K562 (cell line): ENCODE data around the gene FMO5. TPM values are rescaled to one million over a fixed set of nuclear protein-coding genes. Genes with fewer than 3 reads are reported as not detected.

Experiments used
- ARID1B ChIP-seq: fragments of 450-650 bp; IDR thresholded peaks from 2 replicates; pipeline ENCODE4 v1.6.1; 2016; ENCODE audit warnings: antibody characterized with exemption, mild to moderate bottlenecking, inconsistent platforms
- ARID3A ChIP-seq: IDR thresholded peaks from 2 replicates; pipeline ENCODE4 v1.6.1; 2012; ENCODE audit warnings: low read depth, low read length, improper control_type of control experiment, borderline replicate concordance
- ATF3 ChIP-seq, 2 experiments: fragments of 450-650 bp in 1 of 2; sonication (generic) in 1 of 2; formaldehyde crosslinking in 1 of 2; IDR thresholded peaks in 1 of 2; conservative IDR thresholded peaks in 1 of 2; 2 replicates each; pipeline versions ENCODE4 v1.6.1 to v1.8.1; 2016 to 2023; ENCODE audit warnings: mild to moderate bottlenecking in 2 of 2, moderate library complexity in 2 of 2, inconsistent platforms in 1 of 2, missing genetic modification reagents in 1 of 2
- CBX2 ChIP-seq: fragments of 200-600 bp; sonication (generic); IDR thresholded peaks from one replicate; pipeline ENCODE4 v1.6.1; 2012; ENCODE audit warnings: mild to moderate bottlenecking, low read length, inconsistent platforms; ENCODE audit not compliant: insufficient read depth, poor library complexity, severe bottlenecking
- CXXC5 ChIP-seq: fragments of 250-450 bp; sonication (Bioruptor Pico); IDR thresholded peaks from 2 replicates; pipeline ENCODE4 v1.8.0; 2022; ENCODE audit warnings: inconsistent platforms, mild to moderate bottlenecking, moderate library complexity
- DIDO1 ChIP-seq: fragments of 450-650 bp; IDR thresholded peaks from 2 replicates; pipeline ENCODE4 v1.6.1; 2016; ENCODE audit warnings: low read depth, missing biosample characterization, missing genetic modification characterization
- EGR1 ChIP-seq: fragments of 450-650 bp; conservative IDR thresholded peaks from 2 replicates; pipeline ENCODE4 v1.6.1; 2017; ENCODE audit warnings: mild to moderate bottlenecking
- ELF2 ChIP-seq: fragments of 250-450 bp; sonication (Bioruptor Pico); IDR thresholded peaks from 2 replicates; pipeline ENCODE4 v1.5.0; 2021; ENCODE audit warnings: mild to moderate bottlenecking
- FOXM1 ChIP-seq, 2 experiments: fragments of 450-650 bp in 1 of 2; sonication (generic) in 1 of 2; formaldehyde crosslinking in 1 of 2; IDR thresholded peaks; 2 replicates each; pipeline versions ENCODE4 v1.6.1 to v1.9.0; 2017 to 2022; ENCODE audit warnings: low read depth in 2 of 2, mild to moderate bottlenecking in 2 of 2, missing genetic modification reagents in 1 of 2, moderate library complexity in 1 of 2
- GABPB1 ChIP-seq: sonication (generic); formaldehyde crosslinking; IDR thresholded peaks from 2 replicates; pipeline ENCODE4 v1.8.0; 2022; ENCODE audit warnings: mild to moderate bottlenecking, missing genetic modification reagents
- HDGF ChIP-seq: fragments of 450-650 bp; IDR thresholded peaks from 2 replicates; pipeline ENCODE4 v1.6.1; 2016
- JUN ChIP-seq, 2 experiments: sonication (generic) in 1 of 2; formaldehyde crosslinking in 1 of 2; IDR thresholded peaks; 2 replicates each; pipeline versions ENCODE4 v1.6.1 to v1.8.0; 2012 to 2022; ENCODE audit warnings: borderline replicate concordance in 2 of 2, mild to moderate bottlenecking in 2 of 2, improper control_type of control experiment in 1 of 2, low read depth in 1 of 2, low read length in 1 of 2, missing genetic modification reagents in 1 of 2
- MXI1 ChIP-seq: IDR thresholded peaks from 2 replicates; pipeline ENCODE4 v1.6.1; 2011; ENCODE audit warnings: low read depth, mild to moderate bottlenecking, improper control_type of control experiment, low read length
- SAFB ChIP-seq: fragments of 200-400 bp; formaldehyde crosslinking; IDR thresholded peaks from 2 replicates; pipeline ENCODE4 v1.6.1; 2017; ENCODE audit warnings: low read depth, low read length, borderline replicate concordance
- SUPT5H ChIP-seq: fragments of 450-650 bp; IDR thresholded peaks from 2 replicates; pipeline ENCODE4 v1.6.1; 2016
- TEAD1 ChIP-seq, 2 experiments: fragments of 450-650 bp in 1 of 2; sonication (generic) in 1 of 2; formaldehyde crosslinking; IDR thresholded peaks; 2 replicates each; pipeline versions ENCODE4 v1.4.0 to v1.8.0; 2020 to 2022; ENCODE audit warnings: mild to moderate bottlenecking in 2 of 2, missing genetic modification reagents in 1 of 2
- ZBTB26 ChIP-seq: fragments of 450-650 bp; formaldehyde crosslinking; IDR thresholded peaks from 2 replicates; pipeline ENCODE4 v1.4.0; 2022; ENCODE audit warnings: missing genetic modification characterization
- ZNF146 ChIP-seq: IDR thresholded peaks from one replicate; pipeline ENCODE4 v1.6.1; 2018; ENCODE audit warnings: missing compliant biosample characterization; ENCODE audit not compliant: unreplicated experiment
- ZNF174 ChIP-seq: fragments of 250-450 bp; sonication (Bioruptor Pico); IDR thresholded peaks from 2 replicates; pipeline ENCODE4 v1.4.0; 2020; ENCODE audit warnings: mild to moderate bottlenecking
- ZNF175 ChIP-seq: fragments of 200-800 bp; sonication (Bioruptor generic); IDR thresholded peaks from 2 replicates; pipeline ENCODE4 v1.6.1; 2016; ENCODE audit warnings: low read depth, mild to moderate bottlenecking, missing genetic modification characterization, missing compliant biosample characterization
- ZNF57 ChIP-seq: fragments of 450-650 bp; formaldehyde crosslinking; IDR thresholded peaks from 2 replicates; pipeline ENCODE4 v1.4.0; 2020; ENCODE audit warnings: mild to moderate bottlenecking, moderate library complexity
- ZNF695 ChIP-seq: fragments of 450-650 bp; formaldehyde crosslinking; IDR thresholded peaks from 2 replicates; pipeline ENCODE4 v1.4.0; 2020; ENCODE audit warnings: mild to moderate bottlenecking, moderate library complexity
- polyA plus RNA-seq, 8 experiments: library from polyadenylated mRNA; depleted of rRNA in 4 of 8; stranded (reverse) in 5 of 8; unstranded in 3 of 8; fragments of >200 nt; fragmentation: Nextera tagmentation in 2 of 8; fragmentation: Illumina TruSeq in 1 of 8; extraction: Ambion mirVana in 2 of 8; extraction: Trizol in 1 of 8; gene quantifications; 2 replicates each; pipeline versions ENCODE4 v1.2.1 to v1.2.3, GENCODE V29; 2011 to 2014; ENCODE audit warnings: inconsistent platforms in 1 of 8, missing spikeins in 1 of 8
- total RNA-seq, 7 experiments: library from RNA; depleted of rRNA in 6 of 7; stranded (reverse); fragments of >200 nt in 6 of 7; fragmentation: Illumina TruSeq in 2 of 7; extraction: Trizol in 2 of 7; gene quantifications; 2 replicates each; pipeline versions ENCODE4 v1.2.1 to v1.2.3, GENCODE V29; 2011 to 2021; ENCODE audit warnings: low replicate concordance in 1 of 7

FMO5 gene
- total and polyA plus RNA-seq, 9 of the 15 experiments (the other 6 are each of a cell fraction or from before 2014, with no cell fraction given), result 0.11 to 0.69 (median 0.19) TPM; not detected in 1

- TF ChIP-seq CXXC5 (CRISPR knock-in tag), result peak; percentile 71
- no peak for TF ChIP-seq CBX2
- no peak for TF ChIP-seq ZNF695 (CRISPR knock-in tag)
- no peak for TF ChIP-seq ZNF146
- TF ChIP-seq HDGF, result no peak
- TF ChIP-seq SUPT5H, result peak; percentile 86
- TF ChIP-seq ARID1B, result no peak
- peak; percentile 87 for TF ChIP-seq EGR1
- no peak for TF ChIP-seq ZBTB26 (CRISPR knock-in tag)
- TF ChIP-seq ATF3 (IDR thresholded peaks at IDR 0.05), result 0 out of 2 replicates have a peak, but pooled peaks have one; percentile 10
- TF ChIP-seq ATF3 (CRISPR knock-in tag; conservative IDR thresholded peaks at IDR 0.05), result peak; percentile 7; the same call in 1 of the 2 replicates
- 0 out of 2 replicates have a peak, but pooled peaks have one; percentile 41 for TF ChIP-seq ZNF57 (CRISPR knock-in tag)
- peak; percentile 53; the same call in 1 of the 2 replicates for TF ChIP-seq SAFB
- no peak for TF ChIP-seq FOXM1 (IDR thresholded peaks at IDR 0.05; ENCODE audit: low read depth)
- TF ChIP-seq FOXM1 (CRISPR knock-in tag; IDR thresholded peaks at IDR 0.05; ENCODE audit: low read depth), result no peak
- no peak for TF ChIP-seq ARID3A
- TF ChIP-seq TEAD1 (CRISPR knock-in tag; IDR thresholded peaks at IDR 0.05), result peak in 1 of 2 experiments; percentile 55; a peak in 1 of 4 replicates
- peak; percentile 44; the same call in 1 of the 2 replicates for TF ChIP-seq MXI1
- TF ChIP-seq JUN (IDR thresholded peaks at IDR 0.05; ENCODE audit: borderline replicate concordance, low read depth, low read length), result peak; percentile 67
- no peak for TF ChIP-seq JUN (CRISPR knock-in tag; IDR thresholded peaks at IDR 0.05; ENCODE audit: borderline replicate concordance)
- no peak for TF ChIP-seq ZNF174
- TF ChIP-seq GABPB1, result peak; percentile 68
- no peak for TF ChIP-seq DIDO1 (tag)
- no peak for TF ChIP-seq ELF2 (CRISPR knock-in tag)
- TF ChIP-seq ZNF175 (CRISPR knock-in tag), result no peak
Observed at GRCh38 chr1:147242449-147243227, 17.5 kb upstream of the FMO5 start, which contains the start of gene CHD1L (continued).
